Colon (tissue), 2 donors: ENCODE measurements around the gene RNF167.

Source experiments
- FAIRE-seq: peaks from 2 replicates; lab custom pipeline; 2012; peaks lifted over from hg19 to GRCh38; lab: Jason Lieb, UNC
- donor health status: control.
- donor health status: control.

RNF167 gene

DNA sequence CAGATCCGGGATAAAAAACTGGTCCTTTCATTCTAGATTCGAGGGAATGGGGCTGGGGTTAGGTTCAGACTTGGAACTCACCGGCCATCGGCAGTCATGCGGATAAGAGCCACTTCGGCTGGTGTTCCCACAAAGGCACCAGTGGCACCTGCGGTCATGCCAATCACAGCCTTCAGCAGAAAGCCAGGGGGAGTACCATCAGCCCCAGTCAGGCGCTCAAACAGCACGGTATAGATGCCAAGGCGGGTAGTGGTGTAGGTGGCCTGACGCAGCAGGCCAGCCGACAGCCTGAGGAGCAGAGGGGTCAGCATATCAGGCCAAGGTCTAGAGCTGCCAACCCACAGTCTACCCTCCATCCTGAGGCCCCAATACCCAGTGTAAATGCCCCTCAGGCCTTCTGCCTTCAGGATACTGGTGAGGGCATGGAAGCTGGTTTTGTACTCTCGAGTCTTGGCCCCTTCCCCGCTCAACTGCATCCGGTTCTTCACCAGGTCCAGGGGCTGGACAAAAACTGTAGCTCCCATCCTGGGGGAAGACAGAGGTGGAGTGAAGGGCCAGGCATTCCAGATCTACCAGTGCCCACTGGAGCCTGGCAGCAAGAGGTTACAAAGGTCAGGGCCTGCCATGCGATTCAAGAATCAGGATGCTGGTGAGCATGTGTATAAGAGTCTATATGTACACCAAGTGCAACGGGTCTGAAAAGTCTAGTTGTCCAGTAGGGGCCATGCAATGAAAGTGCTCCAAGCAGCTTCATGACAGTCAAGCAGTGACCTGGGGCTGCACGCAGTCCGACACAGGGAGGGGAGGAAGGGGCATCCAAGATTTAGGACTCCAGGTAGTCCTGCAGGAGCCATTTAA lies 1.2 kb upstream of the RNF167 start:
- no peak for FAIRE-seq

DNA sequence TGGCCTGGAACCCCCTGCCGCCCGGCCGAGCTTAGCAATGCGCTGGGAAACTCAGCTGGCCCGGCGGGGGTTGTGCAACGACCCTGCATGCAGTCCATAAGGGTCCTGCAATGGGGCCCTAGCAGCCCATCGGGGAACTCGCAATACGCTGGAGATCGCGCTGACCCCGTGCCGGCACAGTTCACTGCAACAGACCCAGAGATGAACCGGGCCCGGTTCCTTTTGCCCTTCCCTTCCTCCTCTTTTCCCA lies 597 bp upstream of the RNF167 start:
- FAIRE-seq = no peak

DNA sequence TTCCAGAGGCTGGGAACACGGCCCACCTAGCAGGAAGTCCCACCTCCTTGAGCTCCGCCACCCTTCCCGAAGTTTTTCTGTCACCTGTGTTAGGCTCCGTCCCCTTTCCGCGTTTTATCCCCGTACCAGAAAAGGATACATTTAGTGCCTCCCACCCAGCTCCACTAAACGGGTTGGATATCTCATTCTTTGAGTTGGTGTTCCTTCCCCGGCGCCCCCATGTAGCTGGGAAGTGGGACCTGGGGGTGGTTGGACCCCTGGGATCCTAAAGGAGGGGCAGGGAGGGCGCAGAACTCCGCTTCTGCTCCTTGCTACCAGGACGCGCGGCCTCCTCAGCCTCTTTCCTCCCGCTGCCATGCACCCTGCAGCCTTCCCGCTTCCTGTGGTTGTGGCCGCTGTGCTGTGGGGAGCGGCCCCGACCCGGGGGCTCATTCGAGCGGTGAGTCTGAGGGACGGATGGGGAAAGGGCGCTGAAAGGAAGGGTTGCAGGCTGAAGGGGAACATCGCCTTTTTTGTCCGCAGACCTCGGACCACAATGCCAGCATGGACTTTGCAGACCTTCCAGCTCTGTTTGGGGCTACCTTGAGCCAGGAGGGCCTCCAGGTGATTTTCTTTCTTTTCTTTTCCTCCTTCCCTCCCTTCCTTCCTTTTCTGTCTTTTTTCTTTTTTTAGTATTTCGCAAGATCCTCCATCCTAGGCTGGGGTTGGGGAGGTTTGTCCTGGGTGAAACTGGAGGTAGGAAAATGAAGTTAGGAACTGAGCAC lies 669 bp downstream of the RNF167 start:
- FAIRE-seq = no peak

DNA sequence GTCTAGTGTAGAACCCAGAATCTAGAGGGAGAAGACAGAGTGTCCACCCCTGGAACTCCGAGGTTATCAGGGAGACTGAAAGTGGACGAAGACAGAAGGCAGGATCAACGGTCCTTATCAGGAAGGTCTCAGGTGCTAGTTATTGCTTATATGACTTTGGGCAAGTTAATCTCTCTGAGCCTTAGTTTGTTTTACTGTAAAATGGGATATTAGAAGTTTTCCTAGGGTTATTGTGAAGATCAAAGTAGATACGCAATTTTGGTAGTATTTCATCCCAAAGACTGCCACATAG lies 1.2 kb downstream of the RNF167 start:
- no peak for FAIRE-seq

DNA sequence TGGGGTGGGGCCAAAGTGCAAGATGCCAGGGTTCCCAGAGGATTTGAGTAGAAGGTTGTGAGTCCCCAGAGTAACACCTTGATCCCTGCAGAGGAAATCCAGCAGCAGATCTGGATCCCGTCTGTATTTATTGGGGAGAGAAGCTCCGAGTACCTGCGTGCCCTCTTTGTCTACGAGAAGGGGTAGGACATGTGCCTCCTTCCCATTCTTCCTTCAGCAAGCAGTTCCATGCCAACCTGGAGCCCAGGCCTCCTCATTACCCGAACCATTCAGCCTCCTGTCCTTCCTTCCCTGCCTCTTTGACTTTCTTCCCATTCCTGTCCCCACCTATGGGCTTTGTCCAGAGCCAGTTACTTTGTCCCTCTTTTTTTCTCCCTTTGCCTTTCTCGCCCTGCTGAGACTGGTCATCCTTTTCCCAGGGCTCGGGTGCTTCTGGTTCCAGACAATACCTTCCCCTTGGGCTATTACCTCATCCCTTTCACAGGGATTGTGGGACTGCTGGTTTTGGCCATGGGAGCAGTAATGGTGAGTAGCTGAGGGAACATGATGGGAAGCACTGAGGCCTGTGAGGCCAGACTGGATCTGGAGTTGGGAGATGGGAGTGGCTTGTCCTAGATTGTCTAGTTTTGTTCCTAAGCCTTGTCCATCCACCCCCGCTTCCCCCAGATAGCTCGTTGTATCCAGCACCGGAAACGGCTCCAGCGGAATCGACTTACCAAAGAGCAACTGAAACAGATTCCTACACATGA lies 2.9 kb downstream of the RNF167 start:
- FAIRE-seq = no peak

DNA sequence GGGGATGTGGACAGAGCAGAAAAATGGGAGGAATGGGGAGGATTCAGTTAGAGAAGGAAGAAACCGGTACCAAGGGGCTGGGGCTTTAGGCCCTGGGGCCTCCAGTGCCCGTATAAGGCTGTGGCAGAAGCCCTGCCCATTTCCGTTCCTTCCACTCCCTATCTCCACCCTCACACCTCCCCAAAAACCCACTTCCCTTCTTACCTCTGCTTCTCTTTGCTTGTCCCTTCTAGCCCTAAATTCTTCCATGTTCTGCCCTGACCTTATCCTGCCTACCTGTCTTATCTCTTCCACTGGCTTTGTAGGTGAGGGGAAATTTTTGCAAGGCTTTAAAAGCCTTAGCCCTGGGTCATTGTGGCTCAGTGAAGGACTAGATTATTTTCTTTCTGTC lies 4.1 kb downstream of the RNF167 start:
- no peak for FAIRE-seq

DNA sequence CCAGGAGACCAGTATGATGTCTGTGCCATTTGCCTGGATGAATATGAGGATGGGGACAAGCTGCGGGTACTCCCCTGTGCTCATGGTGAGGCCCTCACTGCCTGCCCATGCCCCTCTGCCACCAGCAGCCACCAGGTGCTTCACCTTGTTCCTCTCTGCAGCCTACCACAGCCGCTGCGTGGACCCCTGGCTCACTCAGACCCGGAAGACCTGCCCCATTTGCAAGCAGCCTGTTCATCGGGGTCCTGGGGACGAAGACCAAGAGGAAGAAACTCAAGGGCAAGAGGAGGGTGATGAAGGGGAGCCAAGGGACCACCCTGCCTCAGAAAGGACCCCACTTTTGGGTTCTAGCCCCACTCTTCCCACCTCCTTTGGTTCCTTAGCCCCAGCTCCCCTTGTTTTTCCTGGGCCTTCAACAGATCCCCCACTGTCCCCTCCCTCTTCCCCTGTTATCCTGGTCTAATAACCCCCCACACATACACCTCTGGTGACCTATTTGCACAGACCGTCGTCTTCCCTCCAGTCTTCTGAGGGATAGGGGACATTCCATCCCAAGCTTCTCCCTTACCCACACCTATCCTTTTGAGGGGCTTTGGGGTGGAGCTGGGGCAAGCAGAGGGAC lies 4.6 kb downstream of the RNF167 start:
- FAIRE-seq = no peak

DNA sequence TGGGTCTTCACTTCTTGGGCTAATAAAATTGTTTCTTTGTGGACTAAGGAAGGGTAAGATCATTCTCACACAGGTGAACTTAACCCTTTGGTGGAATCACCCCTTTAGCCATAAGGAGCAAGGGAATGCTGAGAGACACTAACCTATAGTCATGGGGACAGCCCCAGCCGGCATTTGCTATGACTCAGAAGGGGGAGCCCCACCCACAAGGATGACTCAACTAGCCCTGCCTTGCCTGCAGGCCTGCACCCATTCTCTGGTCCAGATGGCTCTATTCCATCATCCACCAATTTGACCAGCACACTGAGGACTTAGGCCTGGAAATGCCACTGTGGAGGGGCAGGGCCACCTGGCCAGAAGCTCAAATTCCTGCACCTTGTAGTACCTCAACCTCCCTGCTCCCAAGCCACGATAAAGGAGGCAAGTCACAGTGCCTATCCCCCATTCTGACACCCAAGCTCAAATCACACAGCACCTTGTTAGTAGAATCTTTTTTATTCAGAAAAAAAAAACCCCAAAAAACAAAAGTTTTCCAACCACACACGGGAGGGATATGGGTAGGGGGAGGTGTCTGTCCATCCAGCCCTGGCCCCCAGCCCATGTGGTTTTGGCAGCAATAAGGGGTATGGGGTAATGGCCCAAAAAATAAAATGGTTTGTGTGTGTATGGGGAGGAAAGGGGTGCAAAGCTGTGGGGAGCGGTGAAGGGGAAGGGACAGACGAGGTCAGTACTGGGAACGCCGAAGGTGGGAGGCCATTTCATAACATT lies 5.3 kb downstream of the RNF167 start:
- FAIRE-seq = no peak

DNA sequence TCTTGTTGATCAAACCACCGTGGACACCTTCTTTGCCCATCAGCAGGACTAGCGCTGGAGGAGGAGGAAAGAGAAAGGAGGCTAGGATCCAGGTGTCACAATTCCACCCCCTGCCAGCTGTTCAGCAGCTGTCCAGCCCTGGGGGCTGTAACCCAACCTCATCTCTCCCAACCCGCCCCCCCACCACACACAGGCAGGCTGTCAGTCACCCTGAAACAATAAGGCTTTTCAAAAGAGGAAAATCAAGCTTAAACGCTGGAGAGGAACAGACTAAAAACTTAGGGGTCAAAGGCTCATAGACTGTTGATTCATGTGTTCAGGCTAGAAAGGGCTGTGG lies 5.8 kb downstream of the RNF167 start:
- no peak for FAIRE-seq

DNA sequence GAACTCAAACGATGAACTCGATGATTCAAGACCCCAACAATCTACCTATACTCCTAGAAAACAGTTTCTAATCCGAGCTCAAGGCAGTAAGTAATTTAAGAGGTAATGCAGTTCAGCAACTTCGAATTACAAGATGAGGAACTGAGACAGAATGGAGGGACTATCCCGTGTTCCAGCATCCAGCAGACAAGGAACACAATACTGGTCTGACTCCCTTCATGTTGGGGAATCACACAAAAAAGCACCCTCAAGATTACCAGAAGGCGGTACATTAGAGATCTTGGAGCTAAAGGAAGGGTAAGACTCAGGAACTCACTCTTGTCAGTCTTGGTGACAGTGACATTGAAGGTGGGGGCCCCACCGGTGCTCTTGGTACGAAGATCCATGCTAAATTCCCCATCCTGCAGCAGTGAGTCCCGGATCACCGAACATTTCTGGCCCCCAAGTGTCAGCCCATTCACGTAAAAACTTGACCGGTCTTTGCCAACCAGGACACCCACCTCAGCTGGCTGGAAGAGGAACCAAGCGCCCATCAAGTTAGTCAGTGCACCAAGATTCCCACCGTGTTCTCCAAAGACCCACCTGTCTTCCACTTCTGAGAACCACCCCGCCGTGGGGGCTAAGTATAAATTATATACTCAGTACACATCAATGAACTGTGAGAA lies 6.4 kb downstream of the RNF167 start:
- no peak for FAIRE-seq

DNA sequence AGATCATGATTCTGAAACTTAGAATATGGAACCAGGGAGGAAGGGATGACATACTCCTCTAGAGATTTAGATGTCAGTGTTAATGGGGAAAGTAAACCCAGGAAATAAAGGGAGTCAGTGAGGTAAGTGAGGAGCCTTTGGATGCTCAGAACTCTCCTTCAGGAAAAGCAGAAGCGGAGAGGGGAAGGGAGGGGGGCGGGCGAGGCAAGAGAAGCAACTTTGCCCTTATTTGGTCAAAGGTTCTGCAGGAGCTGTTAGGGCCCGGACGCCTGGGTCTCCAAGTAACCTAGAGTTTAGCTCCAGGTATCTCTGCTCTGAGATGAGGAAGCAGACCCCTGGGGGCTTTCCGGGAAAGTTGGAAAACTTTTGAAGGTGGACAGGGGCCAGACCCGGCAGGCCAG lies 6.9 kb downstream of the RNF167 start:
- no peak for FAIRE-seq

DNA sequence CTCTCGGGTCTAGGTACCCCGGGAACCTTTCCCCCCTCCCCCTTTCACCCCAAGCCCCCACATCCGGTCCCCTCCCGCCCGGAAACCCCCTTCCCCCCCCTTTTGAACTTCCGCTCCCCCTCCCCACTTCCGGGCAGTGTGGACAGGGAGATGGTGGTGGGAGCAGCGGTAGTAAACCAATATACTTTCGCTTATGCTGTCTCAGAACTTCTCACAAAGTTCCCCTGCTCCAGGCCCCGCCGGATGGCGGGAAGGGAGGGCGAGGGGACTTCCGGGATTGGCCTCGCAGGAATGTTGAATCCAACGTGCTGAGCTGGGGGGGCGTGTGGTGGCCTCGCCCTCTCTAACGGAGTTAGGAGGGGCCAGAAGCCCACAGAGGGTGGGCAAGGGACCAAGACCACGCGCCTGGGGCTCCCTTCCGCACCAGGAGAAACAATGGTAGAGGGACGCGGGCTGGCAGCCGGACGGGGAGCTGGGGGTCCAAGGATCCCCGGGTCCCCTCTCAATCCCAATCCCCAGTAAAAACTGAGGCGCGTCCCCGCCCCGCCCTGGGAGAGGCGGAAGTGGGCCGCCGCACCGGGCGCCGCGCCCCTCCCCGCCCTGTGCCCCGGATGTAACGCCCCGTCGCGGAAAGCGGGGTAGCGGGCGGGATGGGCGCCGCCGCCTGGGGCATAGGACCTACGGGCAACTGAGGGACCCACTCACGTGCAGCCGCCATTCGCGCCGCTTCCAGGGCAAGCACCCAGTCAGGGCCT lies 7.5 kb downstream of the RNF167 start:
- FAIRE-seq = no peak

DNA sequence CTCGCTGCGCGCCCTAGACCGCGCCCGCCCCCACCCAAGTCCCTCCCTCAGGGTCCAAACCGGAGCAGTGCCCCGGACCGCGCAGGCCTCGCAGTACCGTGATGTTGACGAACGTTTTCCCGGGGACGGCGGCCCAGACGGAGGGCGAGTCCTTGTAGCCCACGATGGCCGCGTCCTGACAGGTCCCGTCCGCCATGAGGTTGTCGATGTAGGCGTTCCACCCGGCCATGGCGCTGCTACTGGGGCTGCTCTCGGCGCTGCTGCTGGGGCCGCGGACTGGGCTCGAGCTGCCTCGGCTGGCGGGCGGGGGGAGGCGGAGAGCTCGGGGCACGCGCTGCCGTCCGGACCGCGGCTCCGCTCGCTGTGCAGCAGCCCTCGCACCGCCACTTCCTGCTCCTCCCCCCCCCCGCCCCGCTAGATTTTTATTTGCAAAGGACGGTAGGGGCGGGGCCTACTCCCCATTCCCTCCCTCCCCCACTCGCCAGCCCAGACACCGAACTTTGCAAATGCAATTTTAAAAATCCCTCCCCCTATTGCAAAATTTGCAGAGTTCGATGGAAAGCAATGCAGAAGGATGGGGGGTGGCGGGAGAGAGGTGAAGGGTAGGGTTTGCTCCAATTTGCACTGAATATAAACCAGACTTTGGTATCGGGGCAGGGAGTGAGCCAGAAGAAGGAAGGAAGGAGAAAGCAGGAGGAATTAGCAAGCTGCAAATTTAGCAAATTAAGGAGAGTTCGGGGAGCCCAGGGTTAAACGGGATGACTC lies 8.3 kb downstream of the RNF167 start, which contains the start of gene PFN1:
Gene PFN1, minus strand, starts transcription at position 365 of the 765 bp plus-strand sequence. Its CDS starts 136 bp downstream, at position 229.
- FAIRE-seq = no peak

DNA sequence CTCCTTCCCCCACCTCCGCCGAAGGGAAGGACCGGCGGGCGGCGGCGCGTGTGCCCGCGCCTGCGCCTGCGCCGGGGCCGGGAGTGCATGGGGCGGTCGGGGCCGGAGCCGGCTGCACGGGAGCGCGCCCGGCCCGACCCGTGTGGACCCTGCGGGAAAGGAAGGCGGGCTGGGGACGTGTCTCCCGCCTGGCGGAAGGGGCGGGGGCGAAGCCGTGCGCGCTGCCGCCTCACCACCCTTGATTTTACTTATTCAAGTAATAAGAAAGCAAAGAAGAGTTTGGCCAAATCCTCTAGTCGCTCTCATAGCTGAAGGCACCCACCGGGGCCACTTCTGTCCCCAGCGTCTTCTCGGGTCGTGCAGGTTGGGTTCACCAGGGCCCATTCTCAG lies 8.9 kb downstream of the RNF167 start:
- no peak for FAIRE-seq

DNA sequence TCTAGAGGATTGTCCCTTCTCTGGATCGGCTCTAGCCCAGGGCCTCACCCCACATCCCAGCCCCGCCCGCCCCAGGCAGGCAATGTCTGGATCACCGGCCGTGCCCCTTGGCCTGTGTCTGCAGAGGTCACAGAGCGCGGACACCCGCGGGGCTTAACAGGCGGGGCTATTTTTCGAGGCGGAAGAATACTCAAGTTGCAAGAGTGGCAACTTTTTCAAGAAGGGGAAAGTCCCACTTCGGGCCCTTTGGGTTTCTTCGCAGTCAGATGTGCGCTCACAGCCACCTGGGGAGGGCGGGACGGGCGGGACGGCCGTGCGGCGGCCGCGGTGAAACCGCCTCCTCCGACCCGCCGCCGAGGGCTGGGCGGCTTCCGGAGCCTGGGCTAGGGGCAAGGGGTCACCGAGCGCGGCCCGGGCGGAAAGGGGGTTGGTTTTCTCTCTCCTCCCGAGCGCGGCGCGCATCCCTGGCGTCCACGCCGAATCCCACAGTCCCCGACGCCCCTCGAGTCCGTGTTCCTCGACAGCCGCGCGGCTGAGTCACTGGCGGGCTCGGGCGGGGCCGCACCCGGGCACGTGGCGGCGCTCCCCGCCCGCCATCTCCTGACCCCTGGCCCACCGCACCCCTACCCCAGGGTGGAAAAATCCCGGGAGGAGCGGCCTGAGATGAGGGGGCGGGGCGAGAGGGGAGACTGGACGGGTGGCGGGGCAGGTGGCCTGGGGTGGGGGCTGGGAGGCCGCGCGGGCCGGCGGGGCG lies 9.4 kb downstream of the RNF167 start:
- no peak for FAIRE-seq

DNA sequence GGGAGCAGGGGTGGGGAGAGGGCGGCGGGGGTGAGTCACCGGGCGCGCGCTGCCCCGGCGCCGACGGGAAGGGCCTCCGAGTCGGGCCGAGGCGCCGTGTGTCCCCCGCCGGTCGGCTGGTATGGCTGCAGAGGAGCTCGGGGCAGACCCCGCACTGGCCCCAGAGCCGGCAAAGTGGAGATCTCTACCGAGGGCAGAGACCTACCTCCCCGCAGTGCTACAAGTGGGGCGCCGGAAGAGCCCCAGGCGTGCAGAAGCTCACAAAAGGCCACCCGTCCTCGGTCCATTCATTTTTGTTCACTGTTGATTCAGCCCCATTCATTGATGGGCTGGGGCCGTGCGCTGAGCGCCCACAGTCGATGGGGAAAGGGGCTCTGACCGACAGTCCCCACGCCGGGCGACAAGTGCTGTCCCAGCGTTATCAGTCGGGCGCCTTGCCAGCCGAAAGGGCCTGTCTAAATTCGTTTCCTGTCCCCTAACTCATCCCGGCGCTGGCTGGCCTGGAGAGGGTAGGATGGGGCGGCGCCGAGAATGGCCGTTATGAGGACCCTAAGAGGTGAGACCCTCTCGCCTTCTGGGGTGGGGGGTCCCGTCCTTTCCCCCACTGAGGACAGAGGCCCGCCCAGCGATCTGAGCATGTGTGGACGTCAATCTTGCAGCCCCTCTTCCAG lies 10.1 kb downstream of the RNF167 start:
- FAIRE-seq = no peak

DNA sequence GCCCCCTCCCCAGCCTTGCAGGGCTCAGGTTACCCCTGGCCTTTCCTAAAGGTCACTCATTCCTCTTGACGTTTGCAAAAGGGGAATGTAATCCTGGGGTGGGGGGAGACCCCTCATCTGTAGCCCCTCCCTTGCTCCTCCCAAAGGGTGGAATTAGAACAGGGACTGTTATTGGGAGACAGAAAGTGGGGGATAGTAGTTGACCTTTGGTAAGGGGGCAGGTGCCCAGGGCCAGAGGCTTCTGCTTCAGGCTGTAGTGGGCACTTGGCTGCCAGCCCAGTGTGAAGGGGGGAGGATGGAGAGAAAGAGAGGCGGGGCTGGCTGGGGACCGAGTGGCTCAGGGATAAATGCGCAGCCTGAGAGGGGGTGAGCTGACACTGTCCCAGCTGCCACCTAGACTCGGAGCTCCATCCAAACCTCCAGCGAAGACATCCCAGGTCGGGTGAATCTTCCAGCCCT lies 10.7 kb downstream of the RNF167 start, which contains the start of gene ENO3:
Gene ENO3, plus strand, starts transcription at position 374 of the 459 bp plus-strand sequence. CDS start 711 bp downstream, outside the sequence.
- FAIRE-seq = no peak

DNA sequence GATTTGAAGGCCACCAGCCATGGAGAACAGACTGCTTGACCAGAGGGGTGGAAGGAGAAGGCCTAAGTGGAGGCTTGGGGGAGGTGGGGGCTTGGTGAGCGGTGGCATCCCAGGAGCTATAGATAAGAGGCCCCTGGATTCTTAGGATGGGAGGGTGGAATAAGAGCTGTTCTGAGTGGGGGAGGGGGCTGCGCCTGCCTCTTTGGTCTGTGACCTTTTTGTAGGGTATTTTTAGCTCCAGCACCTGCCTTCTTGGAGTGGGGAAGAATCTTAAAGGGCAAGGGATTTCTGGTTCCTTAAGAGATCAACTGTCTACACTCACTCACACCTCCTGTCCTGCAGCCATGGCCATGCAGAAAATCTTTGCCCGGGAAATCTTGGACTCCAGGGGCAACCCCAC lies 11.4 kb downstream of the RNF167 start:
- no peak for FAIRE-seq
